Large intestine (tissue), 3 donors: ENCODE results near the gene PLS1. TPM values are rescaled to one million over a fixed set of nuclear protein-coding genes. Genes with fewer than 3 reads are reported as not detected.

Experiments used
- DNase-seq, 2 donors: peaks; one replicate each; pipeline versions ENCODE4 v3.0.0 to v3.0.0-alpha.2; 2013
- H3K27ac ChIP-seq: one replicate; pipeline ENCODE4 v1.5.1; 2013; ENCODE audit warnings: low read length
- H3K27me3 ChIP-seq: 2 replicates; pipeline ENCODE4 v1.6.1; 2013; ENCODE audit warnings: low read length; ENCODE audit not compliant: control insufficient read depth, insufficient read depth
- H3K36me3 ChIP-seq: 2 replicates; pipeline ENCODE4 v1.6.1; 2013; ENCODE audit warnings: low read length; ENCODE audit not compliant: control insufficient read depth, insufficient read depth
- H3K4me1 ChIP-seq: one replicate; pipeline ENCODE4 v1.6.1; 2013; ENCODE audit warnings: low read length; ENCODE audit not compliant: control insufficient read depth, insufficient read depth
- H3K4me3 ChIP-seq: one replicate; pipeline ENCODE4 v1.5.1; 2013; ENCODE audit warnings: low read length
- H3K9me3 ChIP-seq: one replicate; pipeline ENCODE4 v1.6.1; 2013; ENCODE audit warnings: mild to moderate bottlenecking, low read depth, low read length, moderate library complexity; ENCODE audit not compliant: control insufficient read depth
- WGBS: methylation state at CpG from one replicate; pipeline ENCODE4 v1.1.5; 2013; ENCODE audit warnings: low lambda C conversion rate; ENCODE audit not compliant: insufficient coverage; 5-methylcytosine and 5-hydroxymethylcytosine counted together
- polyA plus RNA-seq: library from polyadenylated mRNA; unstranded; fragments of 120-200 nt; gene quantifications from one replicate; pipeline ENCODE4 v1.2.1, GENCODE V29; 2013

PLS1 gene
- polyA plus RNA-seq, 1 donor = 44.2 TPM

- no peak overlapping the region for H3K27ac ChIP-seq
- WGBS = no CpG with 5 or more reads among the region's 1 CpG
- H3K9me3 ChIP-seq = no peaks in the 10 kb centered on the region
- H3K27me3 ChIP-seq = no peaks in the 10 kb centered on the region
- peaks cover 25% of the 10 kb centered on the region for H3K4me1 ChIP-seq
- DNase-seq = no peak
- no peaks in the 10 kb centered on the region for H3K36me3 ChIP-seq
- no peak overlapping the region for H3K4me3 ChIP-seq
These were observed 15.0 kb downstream of the PLS1 start for GRCh38 chr3:142611206-142611605.

- WGBS = no CpG with 5 or more reads among the region's 1 CpG
- no peaks in the 10 kb centered on the region for H3K9me3 ChIP-seq
- peak overlapping the region; percentile 10 for H3K27ac ChIP-seq
- H3K27me3 ChIP-seq = no peaks in the 10 kb centered on the region
- peaks cover 22% of the 10 kb centered on the region for H3K4me1 ChIP-seq
- no peak overlapping the region for H3K4me3 ChIP-seq
- peak; percentile 64 to 89 for DNase-seq
- no peaks in the 10 kb centered on the region for H3K36me3 ChIP-seq
These were observed 17.3 kb downstream of the PLS1 start for GRCh38 chr3:142613491-142613890.

GRCh38 chr3:142614059-142614626, 17.9 kb downstream of the PLS1 start:
- Histone ChIP-seq H3K4me1 (peaks cover 21% of the 10 kb centered on the region), H3K4me3 (no peak overlapping the region), H3K27me3 (no peaks in the 10 kb centered on the region), H3K9me3 (no peaks in the 10 kb centered on the region), H3K27ac (peak overlapping the region; percentile 0), H3K36me3 (no peaks in the 10 kb centered on the region)
- no CpG with 5 or more reads among the region's 2 CpGs for WGBS
- no peak for DNase-seq

- Histone ChIP-seq H3K27ac (no peak overlapping the region), H3K9me3 (no peaks in the 10 kb centered on the region), H3K36me3 (no peaks in the 10 kb centered on the region), H3K4me3 (no peak overlapping the region), H3K4me1 (peaks cover 21% of the 10 kb centered on the region), H3K27me3 (no peaks in the 10 kb centered on the region)
- WGBS = no CpG with 5 or more reads among the region's 2 CpGs
- no peak for DNase-seq
These were observed 19.0 kb downstream of the PLS1 start for GRCh38 chr3:142615171-142615570.

GRCh38 chr3:142618917-142619461, 22.8 kb downstream of the PLS1 start:
- WGBS = no CpG with 5 or more reads among the region's 3 CpGs
- Histone ChIP-seq H3K4me3 (no peak overlapping the region), H3K27ac (peak overlapping the region; percentile 4), H3K4me1 (peaks cover 30% of the 10 kb centered on the region), H3K36me3 (no peaks in the 10 kb centered on the region), H3K27me3 (no peaks in the 10 kb centered on the region), H3K9me3 (no peaks in the 10 kb centered on the region)
- DNase-seq = peak in 1 of 2 donors; percentile 69

- Histone ChIP-seq H3K27ac (no peak overlapping the region), H3K9me3 (no peaks in the 10 kb centered on the region), H3K4me3 (no peak overlapping the region), H3K27me3 (no peaks in the 10 kb centered on the region), H3K4me1 (peaks cover 17% of the 10 kb centered on the region), H3K36me3 (no peaks in the 10 kb centered on the region)
- no CpG with 5 or more reads among the region's 2 CpGs for WGBS
- peak; percentile 54 to 84 for DNase-seq
These were observed 26.2 kb downstream of the PLS1 start for GRCh38 chr3:142622405-142622804.

GRCh38 chr3:142623194-142623593, 27.0 kb downstream of the PLS1 start:
- H3K27ac ChIP-seq = no peak overlapping the region
- H3K36me3 ChIP-seq = no peaks in the 10 kb centered on the region
- peaks cover 17% of the 10 kb centered on the region for H3K4me1 ChIP-seq
- H3K4me3 ChIP-seq = no peak overlapping the region
- peak; percentile 50 to 77 for DNase-seq
- no peaks in the 10 kb centered on the region for H3K9me3 ChIP-seq
- H3K27me3 ChIP-seq = no peaks in the 10 kb centered on the region

- no CpG with 5 or more reads among the region's 2 CpGs for whole genome bisulfite sequencing
- no peak for DNase-seq
- H3K9me3 ChIP-seq = no peaks in the 10 kb centered on the region
- no peaks in the 10 kb centered on the region for H3K36me3 ChIP-seq
- peaks cover 17% of the 10 kb centered on the region for H3K4me1 ChIP-seq
- H3K27ac ChIP-seq = no peak overlapping the region
- no peak overlapping the region for H3K4me3 ChIP-seq
- no peaks in the 10 kb centered on the region for H3K27me3 ChIP-seq
These were observed 28.4 kb downstream of the PLS1 start for GRCh38 chr3:142624341-142625152.

GRCh38 chr3:142625153-142625440, 28.9 kb downstream of the PLS1 start:
- Histone ChIP-seq H3K4me1 (peaks cover 17% of the 10 kb centered on the region), H3K4me3 (no peak overlapping the region), H3K27ac (no peak overlapping the region), H3K9me3 (no peaks in the 10 kb centered on the region), H3K36me3 (no peaks in the 10 kb centered on the region), H3K27me3 (no peaks in the 10 kb centered on the region)
- DNase-seq = no peak
- WGBS = no CpG with 5 or more reads among the region's 2 CpGs

- no peak for DNase-seq
- H3K36me3 ChIP-seq = no peaks in the 10 kb centered on the region
- no peaks in the 10 kb centered on the region for H3K27me3 ChIP-seq
- no peaks in the 10 kb centered on the region for H3K9me3 ChIP-seq
- H3K27ac ChIP-seq = no peak overlapping the region
- H3K4me3 ChIP-seq = no peak overlapping the region
- peaks cover 13% of the 10 kb centered on the region for H3K4me1 ChIP-seq
These were observed 30.8 kb downstream of the PLS1 start for GRCh38 chr3:142626971-142627370.

GRCh38 chr3:142628801-142629200, 32.6 kb downstream of the PLS1 start:
- no peak overlapping the region for H3K4me3 ChIP-seq
- no peaks in the 10 kb centered on the region for H3K9me3 ChIP-seq
- WGBS = 100% methylated on average over 1 of the region's 1 CpG
- H3K4me1 ChIP-seq = peaks cover under 1% of the 10 kb centered on the region
- no peaks in the 10 kb centered on the region for H3K36me3 ChIP-seq
- H3K27me3 ChIP-seq = no peaks in the 10 kb centered on the region
- no peak overlapping the region for H3K27ac ChIP-seq
- DNase-seq = no peak
